ENCODE data around the gene SSNA1.

DNA sequence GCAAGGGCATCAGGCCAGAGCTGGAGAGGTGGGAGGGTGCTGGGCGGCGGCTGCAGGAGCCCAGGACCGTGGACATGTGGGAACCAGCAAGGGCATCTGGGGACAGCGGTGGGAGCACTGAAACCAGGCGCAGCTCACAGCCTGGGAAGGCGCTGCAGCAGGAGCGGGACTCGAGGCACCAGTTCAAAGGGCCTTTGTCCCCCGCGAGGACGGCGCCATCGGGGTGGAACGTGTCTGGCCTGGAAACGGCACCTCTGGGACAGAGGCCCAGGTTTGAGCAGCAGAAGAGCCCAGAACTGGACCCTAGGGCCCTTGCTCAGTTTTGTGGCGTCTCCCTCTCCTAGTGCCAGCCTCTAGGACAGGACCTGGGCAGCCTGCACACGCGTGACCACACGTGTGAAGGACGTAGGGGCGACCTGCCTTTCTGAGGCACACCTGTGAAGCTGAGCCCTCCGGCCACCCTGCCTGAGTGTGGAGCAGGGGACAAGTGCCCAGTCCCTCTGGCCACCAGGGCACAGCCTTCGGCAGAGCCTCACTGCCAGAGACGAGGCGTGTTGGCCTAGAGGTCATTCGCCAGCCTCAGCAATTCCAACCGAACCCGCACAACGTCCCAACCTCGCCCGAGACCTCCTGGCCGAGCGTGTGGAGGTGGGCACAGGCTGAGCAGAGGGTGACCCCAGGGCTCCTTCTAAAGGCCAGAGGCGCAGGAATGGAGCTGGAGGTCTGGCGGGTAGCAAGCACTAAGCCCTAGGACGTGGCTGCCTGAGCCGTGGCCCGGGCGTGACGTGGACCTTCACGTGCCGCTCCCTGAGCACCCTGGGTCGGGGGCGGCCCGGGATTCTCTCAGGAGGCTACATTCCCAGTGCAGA, 14.4 kb upstream of the SSNA1 start:
- TF ChIP-seq POLR2A (IDR thresholded peaks at IDR 0.05; ENCODE audit: low read depth, low read length) (no peak), POLR2AphosphoS5 (IDR thresholded peaks at IDR 0.05; ENCODE audit: low read depth, low read length) (no peak)
